ENCODE measurements around the gene CARD11.

- TF ChIP-seq CTCF (conservative IDR thresholded peaks at IDR 0.05; ENCODE audit: low read depth, low read length) (no peak), POLR2A (IDR thresholded peaks at IDR 0.05; ENCODE audit: low read depth, low read length) (no peak), CEBPB (IDR thresholded peaks at IDR 0.05; ENCODE audit: low read depth, low read length) (no peak), SMC3 (IDR thresholded peaks at IDR 0.05; ENCODE audit: low read depth, low read length) (no peak), RFX5 (IDR thresholded peaks at IDR 0.05; ENCODE audit: low read depth, low read length) (no peak), USF2 (IDR thresholded peaks at IDR 0.05; ENCODE audit: low read depth, low read length) (no peak), RAD21 (IDR thresholded peaks at IDR 0.05; ENCODE audit: low read length) (no peak)
Observed at GRCh38 chr7:2920956-2921652, 122.6 kb downstream of the CARD11 start.

Measured in IMR-90 (cell line).